IgD-negative memory B cell (primary cell): ENCODE results near the gene SSH2. TPM values are rescaled to one million over a fixed set of nuclear protein-coding genes. Genes with fewer than 3 reads are reported as not detected.
A peak's percentile ranks its signal among the peaks of the same experiment; 100 is the strongest.
"Not testable (repeated sequence)": the region's sequence is repeated elsewhere in the genome, so short reads cannot be mapped to it uniquely, and the experiment has no call there.

ENCODE experiments used
- H3K27ac Mint-ChIP-seq, 3 donors: one replicate each; pipeline ENCODE4 v1.8.0; 2020 to 2022; ENCODE audit warnings: mild to moderate bottlenecking in 3 of 3, mixed read lengths in 3 of 3, moderate library complexity in 1 of 3
- H3K27me3 Mint-ChIP-seq: one replicate; pipeline ENCODE4 v1.8.0; 2021; ENCODE audit warnings: mixed read lengths
- H3K36me3 Mint-ChIP-seq: one replicate; pipeline ENCODE4 v1.8.0; 2020; ENCODE audit warnings: mild to moderate bottlenecking, mixed read lengths
- H3K4me1 Mint-ChIP-seq, 3 donors: one replicate each; pipeline ENCODE4 v1.8.0; 2020 to 2022; ENCODE audit warnings: mixed read lengths in 3 of 3, mild to moderate bottlenecking in 1 of 3
- H3K4me3 Mint-ChIP-seq, 4 donors: one replicate each; pipeline ENCODE4 v1.8.0; 2020 to 2022; ENCODE audit warnings: mild to moderate bottlenecking in 4 of 4, mixed read lengths in 4 of 4, moderate library complexity in 3 of 4
- H3K9me3 Mint-ChIP-seq, 3 donors: one replicate each; pipeline ENCODE4 v1.8.0; 2020 to 2021; ENCODE audit warnings: mixed read lengths in 3 of 3, mild to moderate bottlenecking in 1 of 3
- polyA plus RNA-seq: library from polyadenylated mRNA; unstranded; fragments of 300-500 nt; fragmentation: Illumina TruSeq; gene quantifications from one replicate; pipeline ENCODE4 v1.2.3, GENCODE V29; 2021

Gene SSH2
- polyA plus RNA-seq, 1 donor from 2014 or later: 51.6 TPM

- peaks cover 3% of the 10 kb centered on the region for H3K36me3 Mint-ChIP-seq
- no peaks in the 10 kb centered on the region for H3K27me3 Mint-ChIP-seq
- peak overlapping the region in 1 of 4 donors; percentile 84 for H3K4me3 Mint-ChIP-seq
- peak overlapping the region in 1 of 3 donors; percentile 35 for H3K27ac Mint-ChIP-seq
- no peaks in the 10 kb centered on the region for H3K9me3 Mint-ChIP-seq
- H3K4me1 Mint-ChIP-seq: peaks cover 41 to 59% (median 55%) of the 10 kb centered on the region in 3 donors
Measured at GRCh38 chr17:29749045-29749825, 180.8 kb downstream of the SSH2 start.

GRCh38 chr17:29748400-29748799 is 181.6 kb downstream of the SSH2 start:
- Mint-ChIP-seq H3K4me3 (no peak overlapping the region), H3K4me1 (peaks cover 41 to 54% (median 53%) of the 10 kb centered on the region in 3 donors), H3K27me3 (no peaks in the 10 kb centered on the region), H3K27ac (peak overlapping the region in 2 of 3 donors; percentile 35 to 78), H3K36me3 (peaks cover 4% of the 10 kb centered on the region), H3K9me3 (no peaks in the 10 kb centered on the region)

DNA sequence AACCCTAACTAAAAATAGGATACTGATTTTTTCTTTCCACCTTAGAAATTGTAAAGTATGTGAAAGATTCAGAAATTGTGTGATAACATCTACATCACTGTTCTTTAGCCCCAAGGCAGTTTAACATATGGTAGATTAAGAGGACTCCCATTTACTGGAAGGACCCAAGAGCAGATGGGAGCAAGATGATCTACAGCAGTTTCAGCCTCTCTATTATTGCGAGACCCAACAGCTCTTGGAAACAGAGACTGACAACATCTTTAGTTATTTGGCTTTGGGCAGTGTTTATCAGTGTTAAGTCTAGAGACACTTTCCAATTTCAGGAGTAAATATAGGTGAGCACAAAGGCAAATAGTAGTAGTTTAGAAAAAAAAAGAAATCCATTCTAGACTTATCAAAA is 182.4 kb downstream of the SSH2 start:
- Mint-ChIP-seq H3K4me1 (peaks cover 43 to 56% (median 55%) of the 10 kb centered on the region in 3 donors), H3K4me3 (peak overlapping the region in 1 of 4 donors; percentile 68)

DNA sequence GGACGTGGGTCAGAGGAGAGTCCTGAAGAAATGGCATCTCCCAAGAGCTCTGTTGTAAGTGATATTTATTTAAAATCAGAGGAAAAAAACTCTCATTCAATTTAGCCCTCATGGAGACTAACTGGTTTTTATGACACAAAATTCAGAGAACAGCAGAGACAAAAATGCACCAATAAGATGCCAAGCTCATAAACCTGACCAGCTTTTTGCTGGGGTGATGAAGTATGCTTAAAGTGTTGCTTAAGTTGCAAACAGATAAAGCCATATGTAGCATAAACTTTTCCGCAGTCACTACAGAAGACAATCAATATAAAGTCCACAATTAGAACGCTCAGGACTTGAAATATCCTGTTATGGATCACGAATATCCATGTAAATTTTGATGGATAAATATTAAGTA is 183.4 kb downstream of the SSH2 start:
- Mint-ChIP-seq H3K4me1 (peaks cover 47 to 61% (median 57%) of the 10 kb centered on the region in 3 donors), H3K36me3 (peaks cover 7% of the 10 kb centered on the region), H3K27ac (peak overlapping the region in 2 of 3 donors; percentile 10 to 57), H3K9me3 (no peaks in the 10 kb centered on the region), H3K27me3 (no peaks in the 10 kb centered on the region), H3K4me3 (peak overlapping the region in 1 of 4 donors; percentile 81)

More for the DNA sequence above, 182.4 kb downstream of the SSH2 start:
- Mint-ChIP-seq H3K27ac (peak overlapping the region in 2 of 3 donors; percentile 10 to 78), H3K36me3 (peaks cover 7% of the 10 kb centered on the region), H3K27me3 (no peaks in the 10 kb centered on the region), H3K9me3 (no peaks in the 10 kb centered on the region)

DNA sequence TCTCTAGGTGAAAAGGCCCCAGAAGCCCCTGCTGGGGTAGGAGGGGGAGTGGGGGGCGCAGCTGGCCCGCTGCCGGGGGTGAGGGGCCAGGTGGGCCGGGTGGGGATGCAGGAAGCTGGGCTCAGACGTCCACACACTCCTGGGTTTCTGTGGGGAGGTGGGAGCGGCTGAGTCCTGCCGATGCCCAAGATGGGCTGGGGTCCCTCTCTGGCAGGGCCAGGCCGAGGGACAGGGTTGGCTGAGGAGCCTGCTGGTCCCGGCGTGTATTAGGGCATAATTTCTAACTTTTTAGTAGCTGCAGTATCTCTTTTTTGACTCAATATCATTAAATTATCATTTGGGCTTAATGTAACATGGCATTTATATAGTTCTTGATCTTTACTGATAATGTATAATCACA is 185.9 kb downstream of the SSH2 start:
- peaks cover 61 to 76% (median 62%) of the 10 kb centered on the region in 3 donors for H3K4me1 Mint-ChIP-seq
- H3K4me3 Mint-ChIP-seq: no peak overlapping the region
- no peaks in the 10 kb centered on the region for H3K9me3 Mint-ChIP-seq
- peaks cover 6% of the 10 kb centered on the region for H3K36me3 Mint-ChIP-seq
- H3K27ac Mint-ChIP-seq: peak overlapping the region; percentile 13 to 73 (median 70)
- H3K27me3 Mint-ChIP-seq: no peaks in the 10 kb centered on the region

GRCh38 chr17:29742210-29742513 is 187.9 kb downstream of the SSH2 start:
- H3K36me3 Mint-ChIP-seq: peaks cover 6% of the 10 kb centered on the region
- peaks cover 42 to 62% (median 47%) of the 10 kb centered on the region in 3 donors for H3K4me1 Mint-ChIP-seq
- no peaks in the 10 kb centered on the region for H3K27me3 Mint-ChIP-seq
- no peaks in the 10 kb centered on the region for H3K9me3 Mint-ChIP-seq
- peak overlapping the region; percentile 67 to 91 (median 87) for H3K27ac Mint-ChIP-seq
- H3K4me3 Mint-ChIP-seq: peak overlapping the region in 3 of 4 donors; percentile 16 to 88 (median 68)

DNA sequence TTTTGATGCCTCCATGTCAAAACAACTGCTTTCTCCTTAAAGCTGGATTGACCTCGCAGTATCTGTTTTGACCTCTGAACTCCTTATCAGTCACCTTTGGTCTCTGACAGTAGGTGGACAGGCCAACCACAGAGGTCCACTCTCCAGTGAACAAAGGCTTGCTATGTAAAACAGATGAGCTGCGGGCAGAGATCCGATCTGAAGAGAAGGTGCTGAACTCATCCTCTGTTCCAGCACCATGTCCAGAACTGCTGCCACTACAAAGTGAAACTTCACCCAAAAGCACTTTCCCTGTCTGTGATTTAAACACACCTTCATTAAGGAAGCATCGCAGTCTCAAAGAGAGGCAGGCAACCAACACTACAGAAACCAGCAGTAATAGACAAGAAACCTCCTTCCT is 190.0 kb downstream of the SSH2 start:
- Mint-ChIP-seq H3K4me1 (peaks cover 25 to 48% (median 35%) of the 10 kb centered on the region in 3 donors), H3K9me3 (no peaks in the 10 kb centered on the region), H3K36me3 (peaks cover 4% of the 10 kb centered on the region), H3K27me3 (no peaks in the 10 kb centered on the region), H3K4me3 (peak overlapping the region in 2 of 4 donors; percentile 13 to 42), H3K27ac (peak overlapping the region; percentile 67 to 85 (median 83))

- no peaks in the 10 kb centered on the region for H3K9me3 Mint-ChIP-seq
- H3K4me3 Mint-ChIP-seq: no peak overlapping the region
- H3K27ac Mint-ChIP-seq: peak overlapping the region in 1 of 3 donors; percentile 78
- H3K36me3 Mint-ChIP-seq: peaks cover 1% of the 10 kb centered on the region
- no peaks in the 10 kb centered on the region for H3K27me3 Mint-ChIP-seq
- peaks cover 16 to 39% (median 25%) of the 10 kb centered on the region in 3 donors for H3K4me1 Mint-ChIP-seq
Measured at GRCh38 chr17:29734640-29735039, 195.4 kb downstream of the SSH2 start.

DNA sequence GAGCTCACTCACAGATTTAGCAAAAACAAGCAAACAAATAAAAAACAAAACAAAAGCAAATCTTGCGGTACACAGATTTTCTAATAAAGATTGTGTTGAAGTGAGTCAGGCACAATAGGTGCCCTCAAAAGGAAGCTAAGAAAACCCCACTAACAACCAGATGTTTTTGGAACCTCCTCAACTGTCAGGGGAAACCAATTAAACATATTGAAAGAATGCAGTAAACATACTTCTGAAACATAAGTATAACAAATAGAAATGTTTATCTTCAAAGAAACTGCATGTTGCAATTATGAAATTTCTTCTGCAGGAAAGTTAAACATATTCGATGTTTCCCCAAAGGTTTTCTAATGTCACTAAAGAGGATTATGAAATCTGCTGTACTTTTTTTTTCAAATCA is 196.9 kb downstream of the SSH2 start:
- H3K4me3 Mint-ChIP-seq: peak overlapping the region in 1 of 4 donors; percentile 18
- H3K27me3 Mint-ChIP-seq: no peaks in the 10 kb centered on the region
- peaks cover 2 to 7% (median 5%) of the 10 kb centered on the region in 3 donors for H3K9me3 Mint-ChIP-seq
- H3K27ac Mint-ChIP-seq: peak overlapping the region; percentile 61 to 69 (median 68)
- peaks cover 7% of the 10 kb centered on the region for H3K36me3 Mint-ChIP-seq
- H3K4me1 Mint-ChIP-seq: peaks cover 19 to 44% (median 36%) of the 10 kb centered on the region in 3 donors

DNA sequence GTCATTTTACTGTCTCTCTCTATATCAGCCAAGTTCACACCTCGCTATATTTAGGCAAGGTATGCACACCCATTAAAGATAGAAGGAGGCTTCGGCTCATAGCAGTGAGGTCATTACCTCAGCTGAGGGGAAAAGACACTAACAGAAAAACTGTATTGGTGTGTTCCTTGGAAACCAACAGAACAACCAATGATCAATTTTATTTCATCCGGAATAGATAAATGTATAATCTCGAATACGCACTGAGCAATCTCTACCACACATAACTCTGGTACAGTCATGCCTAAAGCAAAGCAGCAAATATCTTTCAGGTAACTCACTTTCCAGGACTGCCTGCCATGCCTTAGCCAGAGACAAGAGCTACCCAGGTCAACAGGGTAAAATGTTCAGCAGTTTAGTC is 197.4 kb downstream of the SSH2 start:
- Mint-ChIP-seq H3K27me3 (no peaks in the 10 kb centered on the region), H3K36me3 (peaks cover 8% of the 10 kb centered on the region), H3K4me3 (no peak overlapping the region), H3K4me1 (peaks cover 23 to 48% (median 38%) of the 10 kb centered on the region in 3 donors), H3K27ac (peak overlapping the region; percentile 61 to 69 (median 68)), H3K9me3 (peaks cover 2 to 9% (median 5%) of the 10 kb centered on the region in 3 donors)

GRCh38 chr17:29732209-29732608 is 197.8 kb downstream of the SSH2 start:
- Mint-ChIP-seq H3K9me3 (peaks cover 2 to 9% (median 5%) of the 10 kb centered on the region in 3 donors), H3K4me1 (peaks cover 27 to 48% (median 41%) of the 10 kb centered on the region in 3 donors), H3K4me3 (no peak overlapping the region), H3K27ac (peak overlapping the region in 1 of 3 donors; percentile 69), H3K36me3 (peaks cover 9% of the 10 kb centered on the region), H3K27me3 (no peaks in the 10 kb centered on the region)

GRCh38 chr17:29731589-29731929 is 198.5 kb downstream of the SSH2 start:
- Mint-ChIP-seq H3K9me3 (peaks cover 2 to 9% (median 5%) of the 10 kb centered on the region in 3 donors), H3K36me3 (peaks cover 9% of the 10 kb centered on the region), H3K27me3 (no peaks in the 10 kb centered on the region), H3K4me3 (no peak overlapping the region), H3K4me1 (peaks cover 32 to 53% (median 47%) of the 10 kb centered on the region in 3 donors), H3K27ac (peak overlapping the region in 1 of 3 donors; percentile 10)

DNA sequence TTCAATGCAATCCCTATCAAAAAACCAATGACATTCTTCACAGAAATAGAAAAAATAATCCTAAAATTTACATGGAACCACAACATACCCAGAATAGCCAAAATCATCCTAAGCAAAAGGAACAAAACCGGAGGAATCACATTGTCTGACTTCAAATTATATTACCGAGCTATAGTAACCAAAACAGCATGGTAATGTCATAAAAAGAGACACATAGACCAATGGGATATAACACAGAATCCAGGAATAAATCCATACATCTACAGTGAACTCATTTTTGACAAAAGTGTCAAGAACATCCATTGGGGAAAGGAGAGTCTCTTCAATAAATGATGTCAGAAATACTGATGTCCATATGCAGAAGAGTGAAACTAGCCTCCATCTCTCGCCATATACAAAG is 201.5 kb downstream of the SSH2 start:
- Mint-ChIP-seq H3K27me3 (no peaks in the 10 kb centered on the region), H3K4me3 (no peak overlapping the region), H3K36me3 (peaks cover 13% of the 10 kb centered on the region), H3K4me1 (peaks cover 45 to 66% (median 56%) of the 10 kb centered on the region in 3 donors), H3K27ac (peak overlapping the region in 2 of 3 donors; percentile 61 to 92), H3K9me3 (peaks cover 2 to 9% (median 5%) of the 10 kb centered on the region in 3 donors)

GRCh38 chr17:29726715-29727252 is 203.2 kb downstream of the SSH2 start:
- Mint-ChIP-seq H3K4me3 (peak overlapping the region; percentile 9 to 56 (median 46)), H3K27me3 (no peaks in the 10 kb centered on the region), H3K9me3 (peaks cover 2 to 9% (median 5%) of the 10 kb centered on the region in 3 donors), H3K4me1 (peaks cover 48 to 63% (median 55%) of the 10 kb centered on the region in 3 donors), H3K27ac (peak overlapping the region; percentile 63 to 94 (median 78)), H3K36me3 (peaks cover 13% of the 10 kb centered on the region)

GRCh38 chr17:29725408-29725807 is 204.6 kb downstream of the SSH2 start:
- not testable (repeated sequence) for H3K9me3 Mint-ChIP-seq, H3K27me3 Mint-ChIP-seq
- Mint-ChIP-seq H3K27ac (peak overlapping the region; percentile 63 to 94 (median 78)), H3K36me3 (peaks cover 15% of the 10 kb centered on the region), H3K4me3 (peak overlapping the region in 2 of 4 donors; percentile 6 to 28), H3K4me1 (peaks cover 59 to 73% (median 69%) of the 10 kb centered on the region in 3 donors)
